Sigmoid colon (tissue), 4 donors: Measurements from ENCODE around the gene ZNF25.

ENCODE experiments used
- CTCF ChIP-seq, 4 experiments: fragments of 450-650 bp in 3 of 4; fragments of 200-600 bp in 1 of 4; IDR thresholded peaks; one replicate each; pipeline ENCODE4 v1.5.1; 2016 to 2019; ENCODE audit warnings: antibody characterized with exemption in 4 of 4, mild to moderate bottlenecking in 3 of 4, moderate library complexity in 2 of 4
- EP300 ChIP-seq, 4 donors: sonication (generic); formaldehyde crosslinking; IDR thresholded peaks; one replicate each; pipeline ENCODE4 v1.6.1; 2017; ENCODE audit warnings: antibody characterized with exemption in 4 of 4
- POLR2A ChIP-seq, 2 donors: fragments of 450-650 bp; IDR thresholded peaks; one replicate each; pipeline ENCODE4 v1.6.1; 2016; ENCODE audit warnings: antibody characterized with exemption in 2 of 2, mild to moderate bottlenecking in 2 of 2, moderate library complexity in 2 of 2

- TF ChIP-seq EP300 (IDR thresholded peaks at IDR 0.05): no peak
- no peak for TF ChIP-seq POLR2A (IDR thresholded peaks at IDR 0.05)
- TF ChIP-seq CTCF (IDR thresholded peaks at IDR 0.05): no peak
Observed at GRCh38 chr10:37906382-37906781, 70.1 kb downstream of the ZNF25 start.
